HepG2 (cell line): ENCODE measurements around the gene SYCE3. TPM values are rescaled to one million over a fixed set of nuclear protein-coding genes. Genes with fewer than 3 reads are reported as not detected.
A peak's percentile ranks its signal among the peaks of the same experiment; 100 is the strongest.

ENCODE experiments used
- ATAD3A ChIP-seq: sonication (generic); formaldehyde crosslinking; IDR thresholded peaks from 2 replicates; pipeline ENCODE4 v1.4.0; 2020; ENCODE audit warnings: missing genetic modification reagents
- CBX1 ChIP-seq: IDR thresholded peaks from one replicate; pipeline ENCODE4 v1.6.1; 2016; ENCODE audit warnings: antibody characterized with exemption, low read depth
- DNMT3B ChIP-seq: conservative IDR thresholded peaks from 2 replicates; pipeline ENCODE4 v1.6.1; 2016; ENCODE audit warnings: missing biosample characterization, control low read depth
- KDM2A ChIP-seq: sonication (generic); formaldehyde crosslinking; IDR thresholded peaks from 2 replicates; pipeline ENCODE4 v1.4.0; 2020; ENCODE audit warnings: low read depth, missing genetic modification reagents, borderline replicate concordance
- KDM6A ChIP-seq: IDR thresholded peaks from 2 replicates; pipeline ENCODE4 v1.6.1; 2016; ENCODE audit warnings: low read depth
- MAFG ChIP-seq: sonication (generic); formaldehyde crosslinking; IDR thresholded peaks from 2 replicates; pipeline ENCODE4 v1.5.1; 2020; ENCODE audit warnings: mild to moderate bottlenecking, missing genetic modification reagents
- NAIF1 ChIP-seq: sonication (generic); formaldehyde crosslinking; IDR thresholded peaks from 2 replicates; pipeline ENCODE4 v1.5.0; 2020; ENCODE audit warnings: mild to moderate bottlenecking, missing genetic modification reagents, borderline replicate concordance
- NFIC ChIP-seq: IDR thresholded peaks from 2 replicates; pipeline ENCODE4 v1.6.1; 2012; ENCODE audit warnings: mild to moderate bottlenecking, low read length, inconsistent platforms
- RFX3 ChIP-seq: IDR thresholded peaks from 2 replicates; pipeline ENCODE4 v1.6.1; 2016; ENCODE audit warnings: missing biosample characterization, missing genetic modification reagents
- SATB2 ChIP-seq: sonication (generic); formaldehyde crosslinking; IDR thresholded peaks from 2 replicates; pipeline ENCODE4 v1.5.0; 2020; ENCODE audit warnings: missing genetic modification reagents
- SCMH1 ChIP-seq: sonication (generic); formaldehyde crosslinking; IDR thresholded peaks from 2 replicates; pipeline ENCODE4 v1.9.0; 2021; ENCODE audit warnings: missing genetic modification reagents, mild to moderate bottlenecking, borderline replicate concordance
- TBL1XR1 ChIP-seq: fragments of 150-350 bp; IDR thresholded peaks from 2 replicates; pipeline ENCODE4 v1.6.1; 2014; ENCODE audit warnings: borderline replicate concordance, low read length; ENCODE audit not compliant: partially characterized antibody
- ZBTB46 ChIP-seq: sonication (generic); formaldehyde crosslinking; IDR thresholded peaks from 2 replicates; pipeline ENCODE4 v1.4.0; 2020; ENCODE audit warnings: mild to moderate bottlenecking, missing genetic modification reagents, borderline replicate concordance
- ZFP37 ChIP-seq: sonication (generic); formaldehyde crosslinking; IDR thresholded peaks from 2 replicates; pipeline ENCODE4 v1.4.0; 2020; ENCODE audit warnings: missing genetic modification reagents, borderline replicate concordance
- ZNF124 ChIP-seq: sonication (generic); formaldehyde crosslinking; IDR thresholded peaks from 2 replicates; pipeline ENCODE4 v1.4.0; 2020; ENCODE audit warnings: missing genetic modification reagents
- ZNF20 ChIP-seq: sonication (generic); formaldehyde crosslinking; IDR thresholded peaks from 2 replicates; pipeline ENCODE4 v1.4.0; 2020; ENCODE audit warnings: mild to moderate bottlenecking, moderate library complexity, missing genetic modification reagents
- ZNF282 ChIP-seq: fragments of 450-650 bp; IDR thresholded peaks from 2 replicates; pipeline ENCODE4 v1.6.1; 2018; ENCODE audit not compliant: partially characterized antibody
- ZNF33A ChIP-seq: sonication (generic); formaldehyde crosslinking; IDR thresholded peaks from 2 replicates; pipeline ENCODE4 v1.5.1; 2020; ENCODE audit warnings: missing genetic modification reagents, mild to moderate bottlenecking, moderate library complexity, borderline replicate concordance
- ZNF841 ChIP-seq: sonication (generic); formaldehyde crosslinking; IDR thresholded peaks from 2 replicates; pipeline ENCODE4 v1.8.1; 2023; ENCODE audit warnings: missing genetic modification reagents, borderline replicate concordance
- ZSCAN30 ChIP-seq: sonication (generic); formaldehyde crosslinking; IDR thresholded peaks from 2 replicates; pipeline ENCODE4 v1.5.0; 2020; ENCODE audit warnings: mild to moderate bottlenecking, missing genetic modification reagents
- polyA plus RNA-seq, 8 experiments: library from polyadenylated mRNA; depleted of rRNA in 3 of 8; stranded (reverse) in 7 of 8; unstranded in 1 of 8; fragments of >200 nt; fragmentation: Illumina TruSeq in 4 of 8; extraction: Trizol in 4 of 8; gene quantifications; 2 replicates each; pipeline versions ENCODE4 v1.2.1 to v1.2.3, GENCODE V29; 2011 to 2016; ENCODE audit warnings: low read depth in 4 of 8, missing spikeins in 1 of 8, mixed read lengths in 1 of 8; ENCODE audit not compliant: insufficient read depth in 1 of 8
- total RNA-seq, 5 experiments: library from RNA; depleted of rRNA; stranded (reverse); fragments of >200 nt; fragmentation: Illumina TruSeq; extraction: Trizol; gene quantifications; 2 replicates each; pipeline ENCODE4 v1.2.3, GENCODE V29; 2016; ENCODE audit warnings: low read depth in 1 of 5
- TF ChIP-seq, protein P1 (sequence below): sonication (generic); formaldehyde crosslinking; conservative IDR thresholded peaks from 2 replicates; pipeline ENCODE4 v1.4.0; 2020; ENCODE audit warnings: missing genetic modification reagents
- TF ChIP-seq, protein P2 (sequence below): sonication (generic); formaldehyde crosslinking; IDR thresholded peaks from 2 replicates; pipeline ENCODE4 v1.5.0; 2020; ENCODE audit warnings: missing genetic modification reagents
- TF ChIP-seq, protein P3 (sequence below): sonication (generic); formaldehyde crosslinking; IDR thresholded peaks from 2 replicates; pipeline ENCODE4 v1.5.0; 2020; ENCODE audit warnings: missing genetic modification reagents
- TF ChIP-seq, protein P4 (sequence below): sonication (generic); formaldehyde crosslinking; IDR thresholded peaks from 2 replicates; pipeline ENCODE4 v1.8.0; 2022; ENCODE audit warnings: mild to moderate bottlenecking, missing genetic modification reagents, moderate library complexity

Gene SYCE3
- total and polyA plus RNA-seq, 2 of the 13 experiments (the other 11 are each of a cell fraction or from before 2014, with no cell fraction given) = not detected

- TF ChIP-seq, protein P1, sequence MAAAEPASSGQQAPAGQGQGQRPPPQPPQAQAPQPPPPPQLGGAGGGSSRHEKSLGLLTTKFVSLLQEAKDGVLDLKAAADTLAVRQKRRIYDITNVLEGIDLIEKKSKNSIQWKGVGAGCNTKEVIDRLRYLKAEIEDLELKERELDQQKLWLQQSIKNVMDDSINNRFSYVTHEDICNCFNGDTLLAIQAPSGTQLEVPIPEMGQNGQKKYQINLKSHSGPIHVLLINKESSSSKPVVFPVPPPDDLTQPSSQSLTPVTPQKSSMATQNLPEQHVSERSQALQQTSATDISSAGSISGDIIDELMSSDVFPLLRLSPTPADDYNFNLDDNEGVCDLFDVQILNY (CRISPR knock-in tag) = peak; percentile 96
- TF ChIP-seq, protein P2, sequence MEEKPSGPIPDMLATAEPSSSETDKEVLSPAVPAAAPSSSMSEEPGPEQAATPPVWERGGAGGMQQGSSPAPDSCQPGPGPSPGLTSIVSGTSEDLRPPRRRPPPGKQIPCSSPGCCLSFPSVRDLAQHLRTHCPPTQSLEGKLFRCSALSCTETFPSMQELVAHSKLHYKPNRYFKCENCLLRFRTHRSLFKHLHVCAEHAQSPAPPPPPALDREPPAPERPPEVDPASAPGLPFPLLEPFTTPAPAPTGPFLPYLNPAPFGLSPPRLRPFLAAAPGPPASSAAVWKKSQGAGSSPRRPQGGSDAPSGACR = peak; percentile 96
- TF ChIP-seq KDM2A (CRISPR knock-in tag) = peak; percentile 93
- TF ChIP-seq ZNF124 (CRISPR knock-in tag) = peak; percentile 98
- peak; percentile 96 for TF ChIP-seq ZSCAN30 (CRISPR knock-in tag)
- TF ChIP-seq NFIC = no peak
- no peak for TF ChIP-seq CBX1
- peak; percentile 99 for TF ChIP-seq DNMT3B
- TF ChIP-seq ZBTB46 (CRISPR knock-in tag) = no peak
- TF ChIP-seq KDM6A (CRISPR knock-in tag) = 0 out of 2 replicates have a peak, but pooled peaks have one; percentile 52
- TF ChIP-seq RFX3 (CRISPR knock-in tag) = peak; percentile 62; the same call in 1 of the 2 replicates
- TF ChIP-seq, protein P3, sequence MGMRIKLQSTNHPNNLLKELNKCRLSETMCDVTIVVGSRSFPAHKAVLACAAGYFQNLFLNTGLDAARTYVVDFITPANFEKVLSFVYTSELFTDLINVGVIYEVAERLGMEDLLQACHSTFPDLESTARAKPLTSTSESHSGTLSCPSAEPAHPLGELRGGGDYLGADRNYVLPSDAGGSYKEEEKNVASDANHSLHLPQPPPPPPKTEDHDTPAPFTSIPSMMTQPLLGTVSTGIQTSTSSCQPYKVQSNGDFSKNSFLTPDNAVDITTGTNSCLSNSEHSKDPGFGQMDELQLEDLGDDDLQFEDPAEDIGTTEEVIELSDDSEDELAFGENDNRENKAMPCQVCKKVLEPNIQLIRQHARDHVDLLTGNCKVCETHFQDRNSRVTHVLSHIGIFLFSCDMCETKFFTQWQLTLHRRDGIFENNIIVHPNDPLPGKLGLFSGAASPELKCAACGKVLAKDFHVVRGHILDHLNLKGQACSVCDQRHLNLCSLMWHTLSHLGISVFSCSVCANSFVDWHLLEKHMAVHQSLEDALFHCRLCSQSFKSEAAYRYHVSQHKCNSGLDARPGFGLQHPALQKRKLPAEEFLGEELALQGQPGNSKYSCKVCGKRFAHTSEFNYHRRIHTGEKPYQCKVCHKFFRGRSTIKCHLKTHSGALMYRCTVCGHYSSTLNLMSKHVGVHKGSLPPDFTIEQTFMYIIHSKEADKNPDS (CRISPR knock-in tag) = peak; percentile 92
- no peak for TF ChIP-seq TBL1XR1
- peak; percentile 72; the same call in 1 of the 2 replicates for TF ChIP-seq NAIF1 (CRISPR knock-in tag)
- TF ChIP-seq ZNF841 (CRISPR knock-in tag) = peak; percentile 97
- TF ChIP-seq ATAD3A = peak; percentile 99
- TF ChIP-seq SATB2 (CRISPR knock-in tag) = peak; percentile 99
- no peak for TF ChIP-seq ZNF282
- peak; percentile 100 for TF ChIP-seq ZFP37 (CRISPR knock-in tag)
- no peak for TF ChIP-seq SCMH1 (CRISPR knock-in tag)
- 0 out of 2 replicates have a peak, but pooled peaks have one; percentile 89 for TF ChIP-seq ZNF20 (CRISPR knock-in tag)
- TF ChIP-seq ZNF33A (CRISPR knock-in tag) = peak; percentile 84; the same call in 1 of the 2 replicates
- 0 out of 2 replicates have a peak, but pooled peaks have one; percentile 44 for TF ChIP-seq MAFG
- TF ChIP-seq, protein P4, sequence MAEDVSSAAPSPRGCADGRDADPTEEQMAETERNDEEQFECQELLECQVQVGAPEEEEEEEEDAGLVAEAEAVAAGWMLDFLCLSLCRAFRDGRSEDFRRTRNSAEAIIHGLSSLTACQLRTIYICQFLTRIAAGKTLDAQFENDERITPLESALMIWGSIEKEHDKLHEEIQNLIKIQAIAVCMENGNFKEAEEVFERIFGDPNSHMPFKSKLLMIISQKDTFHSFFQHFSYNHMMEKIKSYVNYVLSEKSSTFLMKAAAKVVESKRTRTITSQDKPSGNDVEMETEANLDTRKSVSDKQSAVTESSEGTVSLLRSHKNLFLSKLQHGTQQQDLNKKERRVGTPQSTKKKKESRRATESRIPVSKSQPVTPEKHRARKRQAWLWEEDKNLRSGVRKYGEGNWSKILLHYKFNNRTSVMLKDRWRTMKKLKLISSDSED (CRISPR knock-in tag) = peak; percentile 98
Observed at GRCh38 chr22:50599816-50600455, 37.2 kb upstream of the SYCE3 start (continued).
